ENCODE measurements around the gene SSBP4. TPM values are rescaled to one million over a fixed set of nuclear protein-coding genes. Genes with fewer than 3 reads are reported as not detected.
A peak's percentile ranks its signal among the peaks of the same experiment; 100 is the strongest.

Gene SSBP4
- total RNA-seq, 1 experiment from 2014 or later = 97.5 TPM

- CTCF ChIA-PET = no interaction called here
- Histone ChIP-seq H3K9me2 (replicated peaks; ENCODE audit: low read length) (no peaks in the 10 kb centered on the region), H3K36me3 (ENCODE audit: low read depth, low read length) (peaks cover 3% of the 10 kb centered on the region; the same call in 1 of the 2 replicates), H3K4me2 (ENCODE audit: low read length) (no peak overlapping the region), H3K9ac (ENCODE audit: low read length) (no peak overlapping the region), H3K9me3 (ENCODE audit: low read length) (no peaks in the 10 kb centered on the region), H3K4me1 (ENCODE audit: insufficient read depth, low read length) (no peaks in the 10 kb centered on the region), H3K27ac (ENCODE audit: low read length) (no peak overlapping the region), H4K20me1 (ENCODE audit: low read length) (no peaks in the 10 kb centered on the region), H3K79me2 (ENCODE audit: low read length) (no peaks in the 10 kb centered on the region), H3K4me3 (ENCODE audit: low read length) (no peak overlapping the region), H3F3A (ENCODE audit: low read length, unreplicated experiment) (no peaks in the 10 kb centered on the region), H2AFZ (ENCODE audit: low read length) (no peak overlapping the region), H3K27me3 (ENCODE audit: low read length) (no peaks in the 10 kb centered on the region)
- no TSS peak for BruUV-seq (replicated peaks)
- DNase-seq = no peak
- POLR2A ChIA-PET (ENCODE audit: unreplicated experiment) = interaction anchor here (0.6 kb wide), 1 partner anchor 81 kb away, joined by 4 read pairs; no protein-coding TSS in a partner anchor
- ATAC-seq = no peak
- TF ChIP-seq CTCF (conservative IDR thresholded peaks at IDR 0.05; ENCODE audit: low read depth, low read length) (no peak), EZH2phosphoT487 (IDR thresholded peaks at IDR 0.05; ENCODE audit: borderline replicate concordance, low read length) (no peak), EZH2 (IDR thresholded peaks at IDR 0.05; ENCODE audit: low read length, unreplicated experiment) (no peak)
- intact Hi-C loops (cut with micrococcal nuclease) = no loop called here
Measured at GRCh38 chr19:18439910-18440237, 20.7 kb downstream of the SSBP4 start.

- peak; percentile 41 for DNase-seq
- BruUV-seq (replicated peaks) = no TSS peak
- H3K27ac ChIP-seq (ENCODE audit: low read length) = no peak overlapping the region
Measured at GRCh38 chr19:18440415-18440877, 21.2 kb downstream of the SSBP4 start.

More at GRCh38 chr19:18440415-18440877, 21.2 kb downstream of the SSBP4 start:
- Histone ChIP-seq H3K27me3 (ENCODE audit: low read length) (no peaks in the 10 kb centered on the region), H3K36me3 (ENCODE audit: low read depth, low read length) (peaks cover 3% of the 10 kb centered on the region; the same call in 1 of the 2 replicates), H3K4me3 (ENCODE audit: low read length) (no peak overlapping the region), H3K4me2 (ENCODE audit: low read length) (no peak overlapping the region), H4K20me1 (ENCODE audit: low read length) (no peaks in the 10 kb centered on the region), H2AFZ (ENCODE audit: low read length) (no peak overlapping the region), H3K9ac (ENCODE audit: low read length) (no peak overlapping the region), H3K4me1 (ENCODE audit: insufficient read depth, low read length) (no peaks in the 10 kb centered on the region), H3K9me3 (ENCODE audit: low read length) (no peaks in the 10 kb centered on the region), H3F3A (ENCODE audit: low read length, unreplicated experiment) (no peaks in the 10 kb centered on the region), H3K79me2 (ENCODE audit: low read length) (no peaks in the 10 kb centered on the region), H3K9me2 (replicated peaks; ENCODE audit: low read length) (no peaks in the 10 kb centered on the region)
- intact Hi-C loops (cut with micrococcal nuclease) = no loop called here
- ATAC-seq = peak; percentile 13; the same call in 1 of the 2 replicates
- ChIA-PET POLR2A (ENCODE audit: unreplicated experiment) (interaction anchor here (0.6 kb wide), 1 partner anchor 80 kb away, joined by 4 read pairs; no protein-coding TSS in a partner anchor), CTCF (no interaction called here)
- TF ChIP-seq CTCF (conservative IDR thresholded peaks at IDR 0.05; ENCODE audit: low read depth, low read length) (peak; percentile 63), EZH2phosphoT487 (IDR thresholded peaks at IDR 0.05; ENCODE audit: borderline replicate concordance, low read length) (no peak), EZH2 (IDR thresholded peaks at IDR 0.05; ENCODE audit: low read length, unreplicated experiment) (no peak)

Measured in PC-3 (cell line).